ENCODE data around the gene KCTD8. TPM values are rescaled to one million over a fixed set of nuclear protein-coding genes. Genes with fewer than 3 reads are reported as not detected.

Gene KCTD8
- total RNA-seq, result not detected

DNA sequence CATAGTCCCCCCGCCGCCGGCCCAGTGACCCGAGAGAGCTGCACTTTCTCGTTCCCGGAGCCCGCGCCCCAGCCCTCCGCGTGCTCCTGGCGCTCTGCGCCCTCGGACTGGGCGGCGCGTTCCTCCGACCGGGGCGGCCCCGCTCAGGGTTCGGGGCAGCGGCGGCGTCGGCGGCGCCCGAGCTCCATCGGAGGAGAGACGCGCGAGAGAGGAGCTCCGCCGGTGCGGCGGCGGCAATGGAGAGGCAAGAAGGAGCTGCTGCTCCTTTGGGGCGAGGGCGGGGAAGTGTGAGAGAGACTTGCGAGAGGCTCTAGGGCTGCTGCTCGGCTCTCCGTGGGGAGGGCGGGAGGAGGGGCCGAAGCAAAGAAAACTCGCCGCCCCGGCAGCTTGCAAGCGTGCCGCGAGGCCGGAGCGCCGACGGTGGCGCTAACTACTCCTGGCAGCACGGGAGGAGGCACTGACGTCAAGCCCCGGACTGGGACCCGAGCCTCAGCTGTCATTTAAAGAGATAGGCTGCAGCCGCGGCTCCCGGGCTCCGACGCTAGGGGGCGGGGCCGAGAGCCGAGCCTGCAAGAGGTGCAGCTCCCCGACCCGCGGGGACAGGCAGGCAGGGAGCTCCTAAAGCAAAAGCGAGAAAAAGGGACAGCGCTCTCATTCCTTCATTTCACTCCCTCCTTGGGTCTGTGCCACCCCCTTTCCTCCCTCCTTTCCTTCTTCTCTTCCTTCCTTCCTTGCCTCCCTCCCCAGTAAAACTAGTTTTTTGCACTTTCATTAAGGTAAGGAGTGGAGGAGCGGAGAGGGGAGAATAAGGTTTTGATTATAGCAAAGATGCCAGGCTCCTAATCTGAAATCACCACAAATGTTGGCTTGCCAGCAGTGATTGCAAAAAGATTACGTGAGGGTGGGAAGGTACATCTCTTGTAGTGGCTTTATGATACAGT, at the start of gene KCTD8:
KCTD8 (minus strand) TSS at position 289 of the 941 bp plus-strand sequence.

Other genes with a start within 250 kb of the KCTD8 start
- not detected for gene YIPF7, start 202.8 kb upstream of the KCTD8 start, total RNA-seq
- 10 to 100 TPM; 18.9 to 19.8 TPM for gene GUF1, start 229.6 kb upstream of the KCTD8 start, total RNA-seq

Measured in activated naive CD4-positive, alpha-beta T cell treated with anti-CD3 and anti-CD28 coated beads, Interleukin-2, amount 10 ng/mL, durations not matched to agents 5 hours and 36 hours (primary cell).